HT-29 (cell line): ENCODE data around the gene DGCR6L. TPM values are rescaled to one million over a fixed set of nuclear protein-coding genes. Genes with fewer than 3 reads are reported as not detected.
"Not testable (repeated sequence)": the region's sequence is repeated elsewhere in the genome, so short reads cannot be mapped to it uniquely, and the experiment has no call there.

Experiments used
- DNase-seq: peaks from one replicate; pipeline ENCODE4 v3.0.0-alpha.2; 2015; ENCODE audit warnings: low spot score
- total RNA-seq: library from RNA; depleted of rRNA; stranded (reverse); fragments of >200 nt; shearing (Covaris generic); gene quantifications from 2 replicates; pipeline ENCODE4 v1.2.3, GENCODE V29; 2014; rRNA removed

The DGCR6L gene
- total RNA-seq: 132 and 163 TPM in 2 replicates

DNA sequence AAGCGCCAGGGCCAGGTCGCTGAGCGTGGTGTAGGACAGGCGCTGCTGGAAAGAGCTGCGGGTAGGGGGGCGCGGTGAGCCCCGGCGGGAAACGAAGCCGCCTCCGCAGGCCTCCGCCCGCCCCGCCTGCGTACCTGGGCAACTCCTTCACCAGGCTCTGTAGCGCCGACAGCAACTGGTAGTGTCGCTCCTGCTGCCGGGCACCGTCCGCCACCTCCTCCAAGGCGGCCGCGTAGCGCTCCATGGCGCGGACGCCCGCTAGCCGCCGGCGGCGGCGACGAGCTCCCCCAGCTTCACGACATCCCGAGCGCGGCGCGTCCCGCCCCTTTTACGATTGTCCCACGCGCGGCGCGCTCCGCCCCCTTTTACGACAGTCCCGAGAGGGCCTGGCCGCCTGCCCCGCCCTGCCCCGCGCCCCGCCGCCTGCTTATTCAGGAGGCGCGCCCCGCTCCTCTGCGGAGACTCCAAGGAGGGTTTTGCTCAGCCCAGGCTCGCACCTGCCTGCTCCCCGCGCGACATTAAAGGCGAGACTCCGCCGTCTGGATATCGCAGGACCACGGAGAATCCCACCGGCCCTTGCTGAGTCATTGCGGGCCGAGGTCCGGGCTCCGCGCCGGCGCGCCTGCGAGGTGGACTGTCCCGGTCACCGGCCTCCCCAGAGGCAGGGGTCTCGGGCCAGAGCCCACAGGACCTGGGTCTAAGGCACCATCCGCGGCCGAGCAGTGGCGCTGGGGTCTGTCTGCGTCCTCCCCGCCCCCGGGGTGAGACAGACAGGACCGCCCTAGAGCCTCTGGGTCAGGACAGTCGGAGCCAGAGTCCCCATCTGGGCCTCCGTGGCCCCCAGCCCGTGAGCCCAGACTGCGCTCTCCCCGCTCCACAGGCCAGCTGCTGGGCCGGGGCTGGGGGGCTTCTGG is at the start of gene DGCR6L:
Gene DGCR6L, minus strand, starts transcription at position 316 of the 914 bp plus-strand sequence. Its CDS starts 72 bp downstream, at position 244.
- peak; percentile 99 for DNase-seq

- DNase-seq: not testable (repeated sequence)
Observed at GRCh38 chr22:20368875-20369274, 49.0 kb upstream of the DGCR6L start.

GRCh38 chr22:20366841-20367240 is 47.0 kb upstream of the DGCR6L start:
- DNase-seq: not testable (repeated sequence)

GRCh38 chr22:20364335-20365260 is 44.7 kb upstream of the DGCR6L start:
- not testable (repeated sequence) for DNase-seq

- DNase-seq: not testable (repeated sequence)
Observed at GRCh38 chr22:20362403-20362802, 42.5 kb upstream of the DGCR6L start.

DNA sequence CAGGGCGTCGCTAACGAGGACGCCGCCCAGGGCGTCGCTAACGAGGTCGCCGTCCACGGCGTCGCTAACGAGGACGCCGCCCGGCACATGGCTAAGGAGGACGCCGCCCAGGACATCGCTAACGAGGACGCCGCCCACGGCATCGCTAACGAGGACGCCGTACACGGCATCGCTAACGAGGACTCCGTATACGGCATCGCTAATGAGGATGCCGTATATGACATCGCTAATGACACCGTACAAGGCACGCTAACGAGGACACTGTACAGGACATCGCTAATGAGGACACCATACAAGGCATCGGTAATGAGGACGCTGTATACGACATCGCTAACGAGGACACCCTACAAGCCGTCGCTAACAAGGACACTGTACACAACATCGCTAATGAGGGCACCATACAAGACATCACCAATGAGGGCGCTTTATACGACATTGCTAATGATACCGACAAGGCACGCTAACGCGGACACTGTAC is 41.9 kb upstream of the DGCR6L start:
- not testable (repeated sequence) for DNase-seq

DNA sequence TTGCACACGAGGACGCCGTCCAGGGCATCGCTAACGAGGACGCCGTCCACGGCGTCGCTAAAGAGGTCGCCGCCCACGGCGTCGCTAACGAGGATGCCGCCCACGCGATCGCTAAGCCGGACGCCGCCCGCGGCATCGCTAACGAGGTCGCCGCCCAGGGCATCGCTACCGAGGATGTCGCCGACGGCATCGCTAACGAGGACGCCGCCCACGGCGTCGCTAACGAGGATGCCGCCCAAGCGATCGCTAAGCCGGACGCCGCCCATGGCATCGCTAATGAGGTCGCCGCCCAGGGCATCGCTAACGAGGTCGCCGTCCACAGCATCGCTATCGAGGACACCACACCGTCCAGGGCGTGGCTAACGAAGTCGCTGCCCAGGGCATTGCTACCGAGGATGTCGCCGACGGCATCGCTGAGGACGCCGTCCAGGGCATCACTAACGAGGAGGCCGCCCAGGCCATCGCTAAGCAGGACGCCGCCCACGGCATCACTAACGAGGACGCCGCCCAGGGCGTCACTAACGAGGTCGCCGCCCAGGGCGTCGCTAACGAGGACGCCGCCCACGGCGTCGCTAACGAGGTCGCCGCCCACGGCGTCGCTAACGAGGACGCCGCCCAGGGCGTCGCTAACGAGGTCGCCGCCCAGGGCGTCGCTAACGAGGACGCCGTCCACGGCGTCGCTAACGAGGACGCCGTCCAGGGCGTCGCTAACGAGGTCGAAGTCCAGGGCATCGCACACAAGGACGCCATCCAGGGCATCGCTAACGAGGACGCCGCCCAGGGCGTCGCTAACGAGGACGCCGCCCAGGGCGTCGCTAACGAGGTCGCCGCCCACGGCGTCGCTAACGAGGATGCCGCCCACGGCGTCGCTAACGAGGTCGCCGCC is 41.2 kb upstream of the DGCR6L start:
- not testable (repeated sequence) for DNase-seq

- not testable (repeated sequence) for DNase-seq
Observed at GRCh38 chr22:20360261-20360660, 40.4 kb upstream of the DGCR6L start.

DNA sequence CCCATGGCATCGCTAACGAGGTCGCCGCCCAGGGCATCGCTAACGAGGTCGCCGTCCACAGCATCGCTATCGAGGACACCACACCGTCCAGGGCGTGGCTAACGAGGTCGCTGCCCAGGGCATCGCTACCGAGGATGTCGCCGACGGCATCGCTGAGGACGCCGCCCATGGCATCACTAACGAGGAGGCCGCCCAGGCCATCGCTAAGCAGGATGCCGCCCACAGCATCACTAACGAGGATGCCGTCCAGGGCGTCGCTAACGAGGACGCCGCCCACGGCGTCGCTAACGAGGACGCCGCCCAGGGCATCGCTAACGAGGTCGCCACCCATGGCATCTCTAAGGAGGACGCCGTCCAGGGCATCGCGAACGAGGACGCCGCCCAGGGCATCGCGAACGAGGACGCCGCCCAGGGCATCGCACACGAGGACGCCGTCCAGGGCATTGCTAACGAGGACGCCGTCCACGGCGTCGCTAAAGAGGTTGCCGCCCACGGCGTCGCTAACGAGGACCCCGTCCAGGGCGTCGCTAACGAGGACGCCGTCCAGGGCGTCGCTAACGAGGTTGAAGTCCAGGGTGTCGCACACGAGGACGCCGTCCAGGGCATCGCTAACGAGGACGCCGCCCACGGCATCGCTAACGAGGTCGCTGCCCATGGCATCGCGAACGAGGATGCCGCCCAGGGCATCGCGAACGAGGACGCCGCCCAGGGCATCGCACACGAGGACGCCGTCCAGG is 38.8 kb upstream of the DGCR6L start:
- not testable (repeated sequence) for DNase-seq

DNA sequence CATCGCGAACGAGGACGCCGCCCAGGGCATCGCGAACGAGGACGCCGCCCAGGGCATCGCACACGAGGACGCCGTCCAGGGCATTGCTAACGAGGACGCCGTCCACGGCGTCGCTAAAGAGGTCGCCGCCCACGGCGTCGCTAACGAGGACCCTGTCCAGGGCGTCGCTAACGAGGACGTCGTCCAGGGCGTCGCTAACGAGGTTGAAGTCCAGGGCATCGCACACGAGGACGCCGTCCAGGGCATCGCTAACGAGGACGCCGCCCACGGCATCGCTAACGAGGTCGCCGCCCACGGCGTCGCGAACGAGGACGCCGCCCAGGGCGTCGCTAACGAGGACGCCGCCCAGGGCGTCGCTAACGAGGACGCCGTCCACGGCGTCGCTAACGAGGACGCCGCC is 38.1 kb upstream of the DGCR6L start:
- DNase-seq: not testable (repeated sequence)

- DNase-seq: not testable (repeated sequence)
Observed at GRCh38 chr22:20356906-20357305, 37.0 kb upstream of the DGCR6L start.

DNA sequence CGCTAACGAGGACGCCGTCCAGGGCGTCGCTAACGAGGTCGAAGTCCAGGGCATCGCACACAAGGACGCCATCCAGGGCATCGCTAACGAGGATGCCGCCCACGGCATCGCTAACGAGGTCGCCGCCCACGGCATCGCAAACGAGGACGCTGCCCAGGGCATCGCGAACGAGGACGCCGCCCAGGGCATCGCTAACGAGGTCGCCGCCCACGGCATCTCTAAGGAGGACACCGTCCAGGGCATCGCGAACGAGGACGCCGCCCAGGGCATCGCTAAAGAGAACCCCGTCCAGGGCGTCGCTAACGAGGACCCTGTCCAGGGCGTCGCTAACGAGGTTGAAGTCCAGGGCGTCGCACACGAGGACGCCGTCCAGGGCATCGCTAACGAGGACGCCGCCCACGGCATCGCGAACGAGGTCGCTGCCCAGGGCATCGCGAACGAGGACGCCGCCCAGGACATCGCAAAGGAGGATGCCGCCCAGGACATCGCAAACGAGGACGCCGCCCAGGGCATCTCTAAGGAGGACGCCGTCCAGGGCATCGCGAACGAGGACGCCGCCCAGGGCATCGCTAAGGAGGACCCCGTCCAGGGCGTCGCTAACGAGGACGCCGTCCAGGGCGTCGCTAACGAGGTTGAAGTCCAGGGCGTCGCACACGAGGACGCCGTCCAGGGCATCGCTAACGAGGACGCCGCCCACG is 36.2 kb upstream of the DGCR6L start:
- DNase-seq: not testable (repeated sequence)

DNA sequence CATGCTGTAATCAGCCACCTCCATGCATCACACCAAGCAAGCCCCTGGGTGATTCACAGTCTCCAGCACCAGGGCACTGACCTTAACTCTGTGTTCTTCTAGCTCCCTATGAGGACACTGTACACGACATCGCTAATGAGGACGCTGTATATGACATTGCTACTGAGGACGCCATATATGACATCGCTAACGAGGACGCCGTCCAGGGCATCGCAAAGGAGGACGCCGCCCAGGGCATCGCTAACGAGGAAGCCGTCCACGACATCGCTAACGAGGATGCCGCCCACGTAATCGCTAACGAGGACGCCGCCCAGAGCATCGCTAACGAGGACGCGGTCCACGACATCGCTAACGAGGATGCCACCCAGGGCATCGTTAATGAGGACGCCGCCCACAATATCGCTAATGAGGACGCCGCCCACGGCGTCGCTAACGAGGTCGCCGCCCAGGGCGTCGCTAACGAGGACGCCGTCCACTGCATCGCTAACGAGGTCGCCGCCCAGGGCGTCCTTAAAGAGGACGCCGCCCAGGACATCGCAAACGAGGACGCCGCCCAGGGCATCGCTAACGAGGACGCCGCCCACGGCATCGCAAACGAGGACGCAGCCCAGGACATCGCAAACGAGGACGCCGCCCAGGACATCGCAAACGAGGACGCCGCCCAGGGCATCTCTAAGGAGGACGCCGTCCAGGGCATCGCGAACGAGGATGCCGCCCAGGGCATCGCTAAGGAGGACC is 34.5 kb upstream of the DGCR6L start:
- DNase-seq: no peak

DNA sequence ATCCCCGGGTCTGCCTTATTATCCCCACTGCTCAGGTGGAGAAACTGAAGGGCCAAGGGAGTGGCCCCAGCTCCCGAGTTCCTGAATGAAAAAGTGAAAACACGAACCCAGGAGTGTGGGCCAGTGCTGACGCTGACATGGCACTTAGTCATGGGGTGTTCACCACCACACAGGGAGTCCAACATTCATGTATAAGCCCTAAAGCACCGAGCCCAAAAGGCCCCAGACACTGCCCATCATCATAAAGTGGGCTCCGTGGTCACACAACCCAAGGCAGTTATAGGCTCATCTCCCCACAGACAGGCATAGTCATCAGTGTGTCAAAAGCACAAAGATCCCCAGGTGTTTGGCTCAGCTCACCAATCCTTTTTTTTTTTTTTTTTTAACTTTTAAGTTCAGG is 32.7 kb upstream of the DGCR6L start:
- DNase-seq: not testable (repeated sequence)

DNA sequence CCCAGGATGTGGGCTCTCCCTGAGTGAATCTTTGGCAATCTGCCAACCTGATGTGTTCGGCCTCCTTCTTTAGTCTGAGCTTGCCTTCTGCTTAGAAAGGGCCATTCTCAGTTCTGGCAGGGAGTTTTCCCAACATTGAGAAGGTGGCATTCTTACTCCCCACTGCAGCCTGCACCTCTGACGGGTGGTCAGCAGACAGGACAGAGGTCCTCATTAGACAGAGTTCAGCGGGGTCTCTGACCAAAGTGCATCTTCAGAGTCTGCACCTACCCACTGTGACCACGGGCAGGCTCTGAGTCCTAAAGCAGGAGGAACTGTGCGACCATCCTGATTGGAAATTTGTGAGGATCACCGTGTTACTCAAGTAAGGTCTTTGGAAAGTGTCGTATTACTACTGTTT is 26.7 kb upstream of the DGCR6L start:
- DNase-seq: not testable (repeated sequence)

GRCh38 chr22:20338291-20338690 is 18.4 kb upstream of the DGCR6L start:
- not testable (repeated sequence) for DNase-seq

DNA sequence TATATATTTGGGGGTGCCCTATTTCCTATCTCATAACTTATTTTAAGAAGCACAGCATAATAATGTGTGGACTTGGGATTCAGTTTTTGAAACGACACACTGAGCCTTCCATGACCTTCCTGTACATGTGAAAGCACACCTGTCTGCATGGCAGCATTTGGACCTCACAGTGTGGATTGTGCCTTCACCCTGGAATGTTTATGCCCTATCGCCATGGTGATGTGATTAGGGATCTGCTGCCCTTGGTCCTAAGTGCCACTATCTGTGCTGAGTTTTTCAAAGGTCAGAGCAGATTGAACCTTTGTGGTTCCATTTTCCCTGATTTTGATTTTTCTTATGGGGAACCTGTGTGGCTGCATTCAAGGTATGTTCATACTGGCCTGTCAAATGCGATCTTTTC is 17.9 kb upstream of the DGCR6L start:
- DNase-seq: not testable (repeated sequence)

GRCh38 chr22:20336561-20336960 is 16.7 kb upstream of the DGCR6L start:
- DNase-seq: not testable (repeated sequence)

DNA sequence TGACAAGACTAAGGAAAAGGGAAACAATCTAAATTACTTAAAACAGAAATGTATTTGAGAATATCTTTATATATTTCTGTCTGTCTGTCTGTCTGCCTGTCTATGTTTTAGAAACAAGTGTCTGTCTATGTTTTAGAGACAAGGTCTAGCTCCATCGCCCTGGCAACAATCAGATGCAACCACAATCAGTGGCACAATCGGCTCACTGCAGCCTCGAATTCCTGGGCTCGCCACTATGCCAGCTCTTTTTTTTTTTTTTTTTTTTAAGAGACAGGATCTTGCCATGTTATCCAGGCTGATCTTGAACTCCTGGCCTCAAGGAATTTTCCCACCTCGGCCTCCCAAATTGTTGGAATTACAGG is 8.7 kb upstream of the DGCR6L start:
- DNase-seq: peak; percentile 61
